ENCODE data around the gene SMAD4.

DNA sequence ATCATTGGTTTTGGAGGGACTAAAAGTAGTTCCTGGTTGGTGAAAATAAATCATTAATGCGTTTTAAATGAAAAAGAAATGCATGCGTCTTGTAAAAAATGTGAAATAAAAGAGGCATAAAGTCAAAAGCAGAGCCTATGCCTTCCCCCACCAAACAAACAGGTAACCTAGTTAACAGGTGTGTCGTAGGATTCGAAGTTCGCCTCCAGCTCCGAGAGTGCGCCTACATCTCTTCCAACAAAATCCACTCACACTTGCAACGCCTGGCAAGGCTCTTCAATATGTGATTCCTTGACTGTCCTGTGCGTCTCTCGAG, 677 bp upstream of the SMAD4 start:
- TF ChIP-seq, protein P1, sequence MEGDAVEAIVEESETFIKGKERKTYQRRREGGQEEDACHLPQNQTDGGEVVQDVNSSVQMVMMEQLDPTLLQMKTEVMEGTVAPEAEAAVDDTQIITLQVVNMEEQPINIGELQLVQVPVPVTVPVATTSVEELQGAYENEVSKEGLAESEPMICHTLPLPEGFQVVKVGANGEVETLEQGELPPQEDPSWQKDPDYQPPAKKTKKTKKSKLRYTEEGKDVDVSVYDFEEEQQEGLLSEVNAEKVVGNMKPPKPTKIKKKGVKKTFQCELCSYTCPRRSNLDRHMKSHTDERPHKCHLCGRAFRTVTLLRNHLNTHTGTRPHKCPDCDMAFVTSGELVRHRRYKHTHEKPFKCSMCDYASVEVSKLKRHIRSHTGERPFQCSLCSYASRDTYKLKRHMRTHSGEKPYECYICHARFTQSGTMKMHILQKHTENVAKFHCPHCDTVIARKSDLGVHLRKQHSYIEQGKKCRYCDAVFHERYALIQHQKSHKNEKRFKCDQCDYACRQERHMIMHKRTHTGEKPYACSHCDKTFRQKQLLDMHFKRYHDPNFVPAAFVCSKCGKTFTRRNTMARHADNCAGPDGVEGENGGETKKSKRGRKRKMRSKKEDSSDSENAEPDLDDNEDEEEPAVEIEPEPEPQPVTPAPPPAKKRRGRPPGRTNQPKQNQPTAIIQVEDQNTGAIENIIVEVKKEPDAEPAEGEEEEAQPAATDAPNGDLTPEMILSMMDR (IDR thresholded peaks at IDR 0.05), result no peak
- no peak for TF ChIP-seq POLR2AphosphoS5 (IDR thresholded peaks at IDR 0.05; ENCODE audit: low read depth, low read length)
